ENCODE measurements around the gene LAMC2.
"Not testable (repeated sequence)": the region's sequence is repeated elsewhere in the genome, so short reads cannot be mapped to it uniquely, and the experiment has no call there.

The LAMC2 gene

GRCh38 chr1:183239220-183239742, 53.2 kb downstream of the LAMC2 start:
- H3K27ac ChIP-seq (ENCODE audit: low read depth, low read length), result no peak overlapping the region
- H3K4me1 ChIP-seq (ENCODE audit: control insufficient read depth, insufficient read depth, low read length), result peaks cover 15% of the 10 kb centered on the region
- no peak overlapping the region for H3K4me3 ChIP-seq (ENCODE audit: low read depth, low read length)
- peaks cover 7% of the 10 kb centered on the region; the same call in 1 of the 2 replicates for H3K36me3 ChIP-seq (ENCODE audit: control insufficient read depth, insufficient read depth, low read length)
- no peaks in the 10 kb centered on the region for H3K27me3 ChIP-seq (ENCODE audit: control insufficient read depth, insufficient read depth, low read length)
- H3K9ac ChIP-seq (ENCODE audit: low read length), result no peak overlapping the region
- H3K9me3 ChIP-seq (ENCODE audit: control insufficient read depth, insufficient read depth, low read depth, low read length), result no peaks in the 10 kb centered on the region

- Histone ChIP-seq H3K27ac (ENCODE audit: low read depth, low read length) (no peak overlapping the region), H3K36me3 (ENCODE audit: control insufficient read depth, insufficient read depth, low read length) (peaks cover 7% of the 10 kb centered on the region; the same call in 1 of the 2 replicates), H3K4me1 (ENCODE audit: control insufficient read depth, insufficient read depth, low read length) (peaks cover 9% of the 10 kb centered on the region)
These were observed 53.9 kb downstream of the LAMC2 start for GRCh38 chr1:183239793-183240525.

GRCh38 chr1:183240526-183240825, 54.4 kb downstream of the LAMC2 start:
- Histone ChIP-seq H3K4me1 (ENCODE audit: control insufficient read depth, insufficient read depth, low read length) (peaks cover 3% of the 10 kb centered on the region), H3K36me3 (ENCODE audit: control insufficient read depth, insufficient read depth, low read length) (peaks cover 7% of the 10 kb centered on the region; the same call in 1 of the 2 replicates), H3K9ac (ENCODE audit: low read length) (no peak overlapping the region), H3K9me3 (ENCODE audit: control insufficient read depth, insufficient read depth, low read depth, low read length) (no peaks in the 10 kb centered on the region), H3K27ac (ENCODE audit: low read depth, low read length) (no peak overlapping the region), H3K4me3 (ENCODE audit: low read depth, low read length) (no peak overlapping the region), H3K27me3 (ENCODE audit: control insufficient read depth, insufficient read depth, low read length) (no peaks in the 10 kb centered on the region)

More at GRCh38 chr1:183239793-183240525, 53.9 kb downstream of the LAMC2 start:
- H3K9ac ChIP-seq (ENCODE audit: low read length), result no peak overlapping the region
- no peak overlapping the region for H3K4me3 ChIP-seq (ENCODE audit: low read depth, low read length)
- no peaks in the 10 kb centered on the region for H3K27me3 ChIP-seq (ENCODE audit: control insufficient read depth, insufficient read depth, low read length)
- no peaks in the 10 kb centered on the region for H3K9me3 ChIP-seq (ENCODE audit: control insufficient read depth, insufficient read depth, low read depth, low read length)

- not testable (repeated sequence) for H3K9me3 ChIP-seq (ENCODE audit: control insufficient read depth, insufficient read depth, low read depth, low read length); H3K4me3 ChIP-seq (ENCODE audit: low read depth, low read length); H3K27me3 ChIP-seq (ENCODE audit: control insufficient read depth, insufficient read depth, low read length); H3K36me3 ChIP-seq (ENCODE audit: control insufficient read depth, insufficient read depth, low read length); H3K27ac ChIP-seq (ENCODE audit: low read depth, low read length); H3K9ac ChIP-seq (ENCODE audit: low read length); H3K4me1 ChIP-seq (ENCODE audit: control insufficient read depth, insufficient read depth, low read length)
These were observed 54.8 kb downstream of the LAMC2 start for GRCh38 chr1:183240853-183241252.

- Histone ChIP-seq H3K27ac (ENCODE audit: low read depth, low read length) (no peak overlapping the region), H3K36me3 (ENCODE audit: control insufficient read depth, insufficient read depth, low read length) (peaks cover 7% of the 10 kb centered on the region; the same call in 1 of the 2 replicates), H3K9me3 (ENCODE audit: control insufficient read depth, insufficient read depth, low read depth, low read length) (no peaks in the 10 kb centered on the region), H3K27me3 (ENCODE audit: control insufficient read depth, insufficient read depth, low read length) (no peaks in the 10 kb centered on the region), H3K4me3 (ENCODE audit: low read depth, low read length) (no peak overlapping the region), H3K4me1 (ENCODE audit: control insufficient read depth, insufficient read depth, low read length) (no peaks in the 10 kb centered on the region; the same call in 1 of the 2 replicates), H3K9ac (ENCODE audit: low read length) (no peak overlapping the region)
These were observed 55.4 kb downstream of the LAMC2 start for GRCh38 chr1:183241471-183241870.

GRCh38 chr1:183242556-183242955, 56.5 kb downstream of the LAMC2 start:
- Histone ChIP-seq H3K27ac (ENCODE audit: low read depth, low read length) (no peak overlapping the region), H3K9me3 (ENCODE audit: control insufficient read depth, insufficient read depth, low read depth, low read length) (no peaks in the 10 kb centered on the region), H3K36me3 (ENCODE audit: control insufficient read depth, insufficient read depth, low read length) (peaks cover 7% of the 10 kb centered on the region; the same call in 1 of the 2 replicates)

GRCh38 chr1:183243161-183244050, 57.3 kb downstream of the LAMC2 start:
- no peaks in the 10 kb centered on the region for H3K9me3 ChIP-seq (ENCODE audit: control insufficient read depth, insufficient read depth, low read depth, low read length)
- no peaks in the 10 kb centered on the region for H3K4me1 ChIP-seq (ENCODE audit: control insufficient read depth, insufficient read depth, low read length)
- no peaks in the 10 kb centered on the region for H3K27me3 ChIP-seq (ENCODE audit: control insufficient read depth, insufficient read depth, low read length)
- H3K9ac ChIP-seq (ENCODE audit: low read length), result no peak overlapping the region
- peaks cover 7% of the 10 kb centered on the region; the same call in 1 of the 2 replicates for H3K36me3 ChIP-seq (ENCODE audit: control insufficient read depth, insufficient read depth, low read length)
- no peak overlapping the region for H3K4me3 ChIP-seq (ENCODE audit: low read depth, low read length)
- no peak overlapping the region for H3K27ac ChIP-seq (ENCODE audit: low read depth, low read length)

More at GRCh38 chr1:183242556-183242955, 56.5 kb downstream of the LAMC2 start:
- Histone ChIP-seq H3K4me1 (ENCODE audit: control insufficient read depth, insufficient read depth, low read length) (no peaks in the 10 kb centered on the region), H3K9ac (ENCODE audit: low read length) (no peak overlapping the region), H3K4me3 (ENCODE audit: low read depth, low read length) (no peak overlapping the region), H3K27me3 (ENCODE audit: control insufficient read depth, insufficient read depth, low read length) (no peaks in the 10 kb centered on the region)

GRCh38 chr1:183244466-183244865, 58.4 kb downstream of the LAMC2 start:
- H3K9ac ChIP-seq (ENCODE audit: low read length), result no peak overlapping the region
- peaks cover 7% of the 10 kb centered on the region; the same call in 1 of the 2 replicates for H3K36me3 ChIP-seq (ENCODE audit: control insufficient read depth, insufficient read depth, low read length)
- H3K27me3 ChIP-seq (ENCODE audit: control insufficient read depth, insufficient read depth, low read length), result no peaks in the 10 kb centered on the region
- H3K4me1 ChIP-seq (ENCODE audit: control insufficient read depth, insufficient read depth, low read length), result no peaks in the 10 kb centered on the region
- H3K4me3 ChIP-seq (ENCODE audit: low read depth, low read length), result no peak overlapping the region
- no peaks in the 10 kb centered on the region for H3K9me3 ChIP-seq (ENCODE audit: control insufficient read depth, insufficient read depth, low read depth, low read length)
- no peak overlapping the region for H3K27ac ChIP-seq (ENCODE audit: low read depth, low read length)

- Histone ChIP-seq H3K36me3 (ENCODE audit: control insufficient read depth, insufficient read depth, low read length) (peaks cover 2% of the 10 kb centered on the region; the same call in 1 of the 2 replicates), H3K9ac (ENCODE audit: low read length) (no peak overlapping the region), H3K4me3 (ENCODE audit: low read depth, low read length) (no peak overlapping the region), H3K9me3 (ENCODE audit: control insufficient read depth, insufficient read depth, low read depth, low read length) (no peaks in the 10 kb centered on the region; the same call in 1 of the 2 replicates), H3K27me3 (ENCODE audit: control insufficient read depth, insufficient read depth, low read length) (no peaks in the 10 kb centered on the region), H3K4me1 (ENCODE audit: control insufficient read depth, insufficient read depth, low read length) (no peaks in the 10 kb centered on the region), H3K27ac (ENCODE audit: low read depth, low read length) (no peak overlapping the region)
These were observed 59.3 kb downstream of the LAMC2 start for GRCh38 chr1:183245357-183245756.

- Histone ChIP-seq H3K36me3 (ENCODE audit: control insufficient read depth, insufficient read depth, low read length) (no peaks in the 10 kb centered on the region), H3K27ac (ENCODE audit: low read depth, low read length) (no peak overlapping the region), H3K4me1 (ENCODE audit: control insufficient read depth, insufficient read depth, low read length) (no peaks in the 10 kb centered on the region)
These were observed 60.4 kb downstream of the LAMC2 start for GRCh38 chr1:183246436-183246835.

GRCh38 chr1:183247066-183247465, 61.0 kb downstream of the LAMC2 start:
- Histone ChIP-seq H3K9me3 (ENCODE audit: control insufficient read depth, insufficient read depth, low read depth, low read length) (no peaks in the 10 kb centered on the region; the same call in none of the 2 replicates), H3K27ac (ENCODE audit: low read depth, low read length) (no peak overlapping the region), H3K9ac (ENCODE audit: low read length) (no peak overlapping the region), H3K4me1 (ENCODE audit: control insufficient read depth, insufficient read depth, low read length) (no peaks in the 10 kb centered on the region), H3K4me3 (ENCODE audit: low read depth, low read length) (no peak overlapping the region), H3K36me3 (ENCODE audit: control insufficient read depth, insufficient read depth, low read length) (no peaks in the 10 kb centered on the region), H3K27me3 (ENCODE audit: control insufficient read depth, insufficient read depth, low read length) (no peaks in the 10 kb centered on the region)

More at GRCh38 chr1:183246436-183246835, 60.4 kb downstream of the LAMC2 start:
- Histone ChIP-seq H3K9me3 (ENCODE audit: control insufficient read depth, insufficient read depth, low read depth, low read length) (no peaks in the 10 kb centered on the region; the same call in none of the 2 replicates), H3K4me3 (ENCODE audit: low read depth, low read length) (no peak overlapping the region), H3K27me3 (ENCODE audit: control insufficient read depth, insufficient read depth, low read length) (no peaks in the 10 kb centered on the region), H3K9ac (ENCODE audit: low read length) (no peak overlapping the region)

Measured in HUES6 (cell line).